Smooth muscle cell (in vitro differentiated cells): ENCODE measurements around the gene ZBED4. TPM values are rescaled to one million over a fixed set of nuclear protein-coding genes. Genes with fewer than 3 reads are reported as not detected.
A peak's percentile ranks its signal among the peaks of the same experiment; 100 is the strongest.
"Not testable (repeated sequence)": the region's sequence is repeated elsewhere in the genome, so short reads cannot be mapped to it uniquely, and the experiment has no call there.

Experiments
- DNase-seq: peaks from one replicate; lab custom pipeline; 2025; ENCODE audit not compliant: unreplicated experiment; lab: John Stamatoyannopoulos, UW
- H2AFZ ChIP-seq: fragments of 200-600 bp; sonication (generic); 2 replicates; pipeline ENCODE4 v1.6.0; 2016; ENCODE audit warnings: antibody characterized with exemption, low read depth, mild to moderate bottlenecking
- H3F3A ChIP-seq: fragments of 200-600 bp; sonication (generic); 2 replicates; pipeline ENCODE4 v1.6.0; 2017; ENCODE audit warnings: antibody characterized with exemption, low read depth
- H3K27ac ChIP-seq: fragments of 200-600 bp; sonication (generic); 2 replicates; pipeline ENCODE4 v1.5.1; 2016; ENCODE audit warnings: low read depth, mild to moderate bottlenecking
- H3K27me3 ChIP-seq: fragments of 200-600 bp; sonication (generic); 2 replicates; pipeline ENCODE4 v1.6.1; 2016; ENCODE audit warnings: low read depth, mild to moderate bottlenecking
- H3K36me3 ChIP-seq: fragments of 200-600 bp; sonication (generic); 2 replicates; pipeline ENCODE4 v1.5.1; 2016; ENCODE audit warnings: low read depth
- H3K4me1 ChIP-seq: fragments of 200-600 bp; sonication (generic); 2 replicates; pipeline ENCODE4 v1.5.1; 2016; ENCODE audit warnings: low read depth
- H3K4me2 ChIP-seq: fragments of 200-600 bp; sonication (generic); 2 replicates; pipeline ENCODE4 v1.6.0; 2016; ENCODE audit warnings: mild to moderate bottlenecking
- H3K4me3 ChIP-seq: fragments of 200-600 bp; sonication (generic); 2 replicates; pipeline ENCODE4 v1.5.1; 2016; ENCODE audit warnings: mild to moderate bottlenecking
- H3K79me2 ChIP-seq: fragments of 200-600 bp; sonication (generic); 2 replicates; pipeline ENCODE4 v1.6.0; 2016; ENCODE audit warnings: low read depth, mild to moderate bottlenecking
- H3K9ac ChIP-seq: fragments of 200-600 bp; sonication (generic); 2 replicates; pipeline ENCODE4 v1.6.0; 2016; ENCODE audit warnings: low read depth
- H3K9me3 ChIP-seq: fragments of 200-600 bp; sonication (generic); replicated peaks from 2 replicates; pipeline ENCODE4 v1.5.1; 2016; ENCODE audit warnings: low read depth
- H4K20me1 ChIP-seq: fragments of 200-600 bp; sonication (generic); 2 replicates; pipeline ENCODE4 v1.6.0; 2016; ENCODE audit warnings: low read depth
- WGBS: methylation state at CpG from one replicate; pipeline ENCODE4 v1.1.7; 2016; ENCODE audit warnings: low lambda C conversion rate; 5-methylcytosine and 5-hydroxymethylcytosine counted together
- polyA plus RNA-seq: library from polyadenylated mRNA; unstranded; fragments of >200 nt; fragmentation: Nextera tagmentation; extraction: Ambion mirVana; gene quantifications from 2 replicates; pipeline ENCODE4 v1.2.1, GENCODE V29; 2016
- total RNA-seq: library from RNA; depleted of rRNA; stranded (reverse); fragments of >200 nt; gene quantifications from 2 replicates; pipeline ENCODE4 v1.2.3, GENCODE V29; 2014
- TF ChIP-seq, protein P1 (sequence below): fragments of 200-600 bp; sonication (generic); IDR thresholded peaks from 2 replicates; pipeline ENCODE4 v1.5.1; 2017; ENCODE audit warnings: borderline replicate concordance, mild to moderate bottlenecking, antibody characterized with exemption; ENCODE audit not compliant: insufficient read depth, poor library complexity, severe bottlenecking

The ZBED4 gene
- total and polyA plus RNA-seq, 2 experiments from 2014 or later: 12.1 to 16.6 TPM

- H3K79me2 ChIP-seq: peaks cover 100% of the 10 kb centered on the region
- H3K4me2 ChIP-seq: no peak overlapping the region
- WGBS: 95% methylated on average over 7 of the region's 7 CpGs
- H3K4me1 ChIP-seq: peaks cover 14% of the 10 kb centered on the region
- TF ChIP-seq, protein P1, sequence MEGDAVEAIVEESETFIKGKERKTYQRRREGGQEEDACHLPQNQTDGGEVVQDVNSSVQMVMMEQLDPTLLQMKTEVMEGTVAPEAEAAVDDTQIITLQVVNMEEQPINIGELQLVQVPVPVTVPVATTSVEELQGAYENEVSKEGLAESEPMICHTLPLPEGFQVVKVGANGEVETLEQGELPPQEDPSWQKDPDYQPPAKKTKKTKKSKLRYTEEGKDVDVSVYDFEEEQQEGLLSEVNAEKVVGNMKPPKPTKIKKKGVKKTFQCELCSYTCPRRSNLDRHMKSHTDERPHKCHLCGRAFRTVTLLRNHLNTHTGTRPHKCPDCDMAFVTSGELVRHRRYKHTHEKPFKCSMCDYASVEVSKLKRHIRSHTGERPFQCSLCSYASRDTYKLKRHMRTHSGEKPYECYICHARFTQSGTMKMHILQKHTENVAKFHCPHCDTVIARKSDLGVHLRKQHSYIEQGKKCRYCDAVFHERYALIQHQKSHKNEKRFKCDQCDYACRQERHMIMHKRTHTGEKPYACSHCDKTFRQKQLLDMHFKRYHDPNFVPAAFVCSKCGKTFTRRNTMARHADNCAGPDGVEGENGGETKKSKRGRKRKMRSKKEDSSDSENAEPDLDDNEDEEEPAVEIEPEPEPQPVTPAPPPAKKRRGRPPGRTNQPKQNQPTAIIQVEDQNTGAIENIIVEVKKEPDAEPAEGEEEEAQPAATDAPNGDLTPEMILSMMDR: no peak
- no peaks in the 10 kb centered on the region for H3K27me3 ChIP-seq
- H4K20me1 ChIP-seq: peaks cover 100% of the 10 kb centered on the region
- DNase-seq: no peak
- H3K4me3 ChIP-seq: no peak overlapping the region
- H3K36me3 ChIP-seq: peaks cover 11% of the 10 kb centered on the region
- H3K9me3 ChIP-seq: no peaks in the 10 kb centered on the region
- no peak overlapping the region for H3K9ac ChIP-seq
- no peak overlapping the region for H3K27ac ChIP-seq
- no peak overlapping the region for H2AFZ ChIP-seq
- no peaks in the 10 kb centered on the region for H3F3A ChIP-seq
Measured at GRCh38 chr22:49820984-49821383, 32.7 kb upstream of the ZBED4 start.

- Histone ChIP-seq H4K20me1 (peaks cover 100% of the 10 kb centered on the region), H3K79me2 (peaks cover 100% of the 10 kb centered on the region), H3K36me3 (peaks cover 11% of the 10 kb centered on the region), H3K4me1 (peaks cover 14% of the 10 kb centered on the region)
- WGBS: 97% methylated on average over 11 of the region's 11 CpGs
- not testable (repeated sequence) for H2AFZ ChIP-seq, H3K9me3 ChIP-seq, H3K4me3 ChIP-seq, H3K27me3 ChIP-seq, H3K4me2 ChIP-seq, H3F3A ChIP-seq, DNase-seq, H3K27ac ChIP-seq, H3K9ac ChIP-seq
Measured at GRCh38 chr22:49821741-49822140, 31.9 kb upstream of the ZBED4 start.

GRCh38 chr22:49823289-49824045 is 30.2 kb upstream of the ZBED4 start:
- no peak for DNase-seq
- TF ChIP-seq, protein P1: no peak
- H3K27me3 ChIP-seq: no peaks in the 10 kb centered on the region
- no peaks in the 10 kb centered on the region for H3K36me3 ChIP-seq
- no peaks in the 10 kb centered on the region for H3K9me3 ChIP-seq
- H2AFZ ChIP-seq: no peak overlapping the region
- H3K9ac ChIP-seq: no peak overlapping the region
- no peak overlapping the region for H3K4me2 ChIP-seq
- H3K4me3 ChIP-seq: no peak overlapping the region
- peaks cover 86% of the 10 kb centered on the region for H4K20me1 ChIP-seq
- H3K4me1 ChIP-seq: peaks cover 14% of the 10 kb centered on the region
- H3F3A ChIP-seq: no peaks in the 10 kb centered on the region
- 97% methylated on average over 53 of the region's 53 CpGs for WGBS
- peaks cover 87% of the 10 kb centered on the region for H3K79me2 ChIP-seq
- no peak overlapping the region for H3K27ac ChIP-seq

GRCh38 chr22:49824185-49824925 is 29.3 kb upstream of the ZBED4 start:
- H3K9me3 ChIP-seq: no peaks in the 10 kb centered on the region
- no peaks in the 10 kb centered on the region for H3F3A ChIP-seq
- H2AFZ ChIP-seq: no peak overlapping the region
- H3K36me3 ChIP-seq: no peaks in the 10 kb centered on the region
- peaks cover 14% of the 10 kb centered on the region for H3K4me1 ChIP-seq
- WGBS: 92% methylated on average over 16 of the region's 16 CpGs
- H3K4me3 ChIP-seq: no peak overlapping the region
- H3K79me2 ChIP-seq: peaks cover 78% of the 10 kb centered on the region
- peaks cover 77% of the 10 kb centered on the region for H4K20me1 ChIP-seq
- no peak overlapping the region for H3K9ac ChIP-seq
- H3K27ac ChIP-seq: peak overlapping the region; percentile 62
- TF ChIP-seq, protein P1: no peak
- H3K4me2 ChIP-seq: peak overlapping the region; percentile 85
- H3K27me3 ChIP-seq: no peaks in the 10 kb centered on the region
- DNase-seq: no peak
